K562 (cell line): ENCODE results near the gene ZC3H10. TPM values are rescaled to one million over a fixed set of nuclear protein-coding genes. Genes with fewer than 3 reads are reported as not detected.
A peak's percentile ranks its signal among the peaks of the same experiment; 100 is the strongest.

Experiments
- ARID1B ChIP-seq: fragments of 450-650 bp; IDR thresholded peaks from 2 replicates; pipeline ENCODE4 v1.6.1; 2016; ENCODE audit warnings: antibody characterized with exemption, mild to moderate bottlenecking, inconsistent platforms
- ARNT ChIP-seq, 2 experiments: fragments of 450-650 bp; IDR thresholded peaks; 2 replicates each; pipeline ENCODE4 v1.6.1; 2016; ENCODE audit warnings: mild to moderate bottlenecking in 1 of 2
- CBX5 ChIP-seq: IDR thresholded peaks from 2 replicates; pipeline ENCODE4 v1.6.1; 2014; ENCODE audit warnings: low read depth, borderline replicate concordance
- CEBPG ChIP-seq, 3 experiments: fragments of 200-800 bp in 1 of 3; sonication (Bioruptor generic) in 1 of 3; sonication (generic) in 1 of 3; formaldehyde crosslinking in 1 of 3; IDR thresholded peaks in 2 of 3; conservative IDR thresholded peaks in 1 of 3; 2 replicates each; pipeline versions ENCODE4 v1.6.1 to v1.8.0; 2016 to 2022; ENCODE audit warnings: missing compliant biosample characterization in 2 of 3, missing genetic modification characterization in 2 of 3, mild to moderate bottlenecking in 1 of 3, missing genetic modification reagents in 1 of 3
- CTCF ChIP-seq, 3 experiments: IDR thresholded peaks in 2 of 3; conservative IDR thresholded peaks in 1 of 3; 2 replicates each; pipeline ENCODE4 v1.5.1; 2011 to 2012; ENCODE audit warnings: low read length in 3 of 3, mild to moderate bottlenecking in 3 of 3, control low read depth in 2 of 3, improper control_type of control experiment in 1 of 3, inconsistent platforms in 1 of 3, low read depth in 1 of 3, mixed read lengths in 1 of 3, moderate library complexity in 1 of 3; ENCODE audit not compliant: insufficient read depth in 2 of 3
- HMG20B ChIP-seq: fragments of 250-450 bp; sonication (Bioruptor Pico); IDR thresholded peaks from 2 replicates; pipeline ENCODE4 v1.5.0; 2021; ENCODE audit warnings: mild to moderate bottlenecking
- HNRNPUL1 ChIP-seq: fragments of 200-400 bp; formaldehyde crosslinking; IDR thresholded peaks from 2 replicates; pipeline ENCODE4 v1.6.1; 2017; ENCODE audit warnings: low read length
- JUNB ChIP-seq: fragments of 450-650 bp; formaldehyde crosslinking; conservative IDR thresholded peaks from 2 replicates; pipeline ENCODE4 v1.4.0; 2020; ENCODE audit warnings: mild to moderate bottlenecking
- JUND ChIP-seq, 2 experiments: IDR thresholded peaks; 2 replicates in 1 of 2; 3 replicates in 1 of 2; pipeline ENCODE4 v1.6.1; 2011; ENCODE audit warnings: borderline replicate concordance in 2 of 2, low read depth in 2 of 2, low read length in 2 of 2, improper control_type of control experiment in 1 of 2, missing biosample characterization in 1 of 2, missing genetic modification characterization in 1 of 2, missing genetic modification reagents in 1 of 2
- MTA3 ChIP-seq: fragments of 450-650 bp; formaldehyde crosslinking; IDR thresholded peaks from 2 replicates; pipeline ENCODE4 v1.6.1; 2017; ENCODE audit warnings: mild to moderate bottlenecking, borderline replicate concordance
- MYNN ChIP-seq, 2 experiments: sonication (generic); formaldehyde crosslinking in 1 of 2; IDR thresholded peaks; 2 replicates each; pipeline versions ENCODE4 v1.5.0 to v1.6.1; 2016 to 2020; ENCODE audit warnings: antibody characterized with exemption in 1 of 2, missing genetic modification reagents in 1 of 2
- NR2C2 ChIP-seq, 2 experiments: fragments of 200-800 bp in 1 of 2; sonication (Bioruptor generic) in 1 of 2; sonication (generic) in 1 of 2; formaldehyde crosslinking in 1 of 2; IDR thresholded peaks; 2 replicates each; pipeline versions ENCODE4 v1.6.1 to v1.8.0; 2016 to 2022; ENCODE audit warnings: mild to moderate bottlenecking in 1 of 2, missing compliant biosample characterization in 1 of 2, missing genetic modification characterization in 1 of 2, missing genetic modification reagents in 1 of 2
- NRF1 ChIP-seq, 2 experiments: fragments of 450-650 bp; IDR thresholded peaks in 1 of 2; conservative IDR thresholded peaks in 1 of 2; 2 replicates each; pipeline ENCODE4 v1.6.1; 2014; ENCODE audit warnings: mild to moderate bottlenecking in 2 of 2
- PHB2 ChIP-seq: fragments of 450-650 bp; IDR thresholded peaks from 2 replicates; pipeline ENCODE4 v1.6.1; 2017; ENCODE audit warnings: low read depth
- PPARD ChIP-seq: fragments of 250-450 bp; sonication (Bioruptor Pico); IDR thresholded peaks from 2 replicates; pipeline ENCODE4 v1.8.0; 2022; ENCODE audit warnings: inconsistent platforms, mild to moderate bottlenecking, moderate library complexity
- RCOR1 ChIP-seq, 2 experiments: IDR thresholded peaks; 2 replicates each; pipeline ENCODE4 v1.6.1; 2012; ENCODE audit warnings: low read depth in 2 of 2, low read length in 2 of 2, borderline replicate concordance in 1 of 2, improper control_type of control experiment in 1 of 2
- RFX1 ChIP-seq: fragments of 450-650 bp; IDR thresholded peaks from 2 replicates; pipeline ENCODE4 v1.6.1; 2016; ENCODE audit warnings: mild to moderate bottlenecking, moderate library complexity
- SMAD3 ChIP-seq: fragments of 450-650 bp; formaldehyde crosslinking; conservative IDR thresholded peaks from 2 replicates; pipeline ENCODE4 v1.4.0; 2020; ENCODE audit warnings: mild to moderate bottlenecking
- THAP12 ChIP-seq: fragments of 250-450 bp; sonication (Bioruptor Pico); IDR thresholded peaks from 2 replicates; pipeline ENCODE4 v1.9.0; 2021; ENCODE audit warnings: mild to moderate bottlenecking, inconsistent platforms
- ZNF165 ChIP-seq: fragments of 250-450 bp; sonication (Bioruptor Pico); IDR thresholded peaks from 2 replicates; pipeline ENCODE4 v1.4.0; 2020; ENCODE audit warnings: borderline replicate concordance
- ZNF217 ChIP-seq: sonication (generic); formaldehyde crosslinking; IDR thresholded peaks from 2 replicates; pipeline ENCODE4 v1.8.0; 2022; ENCODE audit warnings: mild to moderate bottlenecking, missing genetic modification reagents
- ZNF785 ChIP-seq: fragments of 250-450 bp; sonication (Bioruptor Pico); IDR thresholded peaks from 2 replicates; pipeline ENCODE4 v1.4.0; 2020; ENCODE audit warnings: mild to moderate bottlenecking
- polyA plus RNA-seq, 8 experiments: library from polyadenylated mRNA; depleted of rRNA in 4 of 8; stranded (reverse) in 5 of 8; unstranded in 3 of 8; fragments of >200 nt; fragmentation: Nextera tagmentation in 2 of 8; fragmentation: Illumina TruSeq in 1 of 8; extraction: Ambion mirVana in 2 of 8; extraction: Trizol in 1 of 8; gene quantifications; 2 replicates each; pipeline versions ENCODE4 v1.2.1 to v1.2.3, GENCODE V29; 2011 to 2014; ENCODE audit warnings: inconsistent platforms in 1 of 8, missing spikeins in 1 of 8
- total RNA-seq, 7 experiments: library from RNA; depleted of rRNA in 6 of 7; stranded (reverse); fragments of >200 nt in 6 of 7; fragmentation: Illumina TruSeq in 2 of 7; extraction: Trizol in 2 of 7; gene quantifications; 2 replicates each; pipeline versions ENCODE4 v1.2.1 to v1.2.3, GENCODE V29; 2011 to 2021; ENCODE audit warnings: low replicate concordance in 1 of 7

Gene ZC3H10
- total and polyA plus RNA-seq, 9 of the 15 experiments (the other 6 are each of a cell fraction or from before 2014, with no cell fraction given): 0.31 to 4.1 (median 1.6) TPM

- TF ChIP-seq JUND (IDR thresholded peaks at IDR 0.05; ENCODE audit: borderline replicate concordance, low read depth, low read length) (peak; percentile 78), JUND (tag; IDR thresholded peaks at IDR 0.05; ENCODE audit: borderline replicate concordance, low read depth, low read length) (peak; percentile 58; the same call in 1 of the 3 replicates), HNRNPUL1 (peak; percentile 93), HMG20B (CRISPR knock-in tag) (no peak), ZNF785 (CRISPR knock-in tag) (no peak), RCOR1 (IDR thresholded peaks at IDR 0.05; ENCODE audit: borderline replicate concordance in 1 of 2, low read depth in 2 of 2, low read length in 2 of 2) (peak in 1 of 2 experiments; percentile 75; a peak in 3 of 4 replicates), CEBPG (CRISPR knock-in tag; IDR thresholded peaks at IDR 0.05) (peak; percentile 41; the same call in 1 of the 2 replicates), CEBPG (tag; conservative IDR thresholded peaks at IDR 0.05 in 1 of 2, IDR thresholded peaks at IDR 0.05 in 1 of 2) (no peak), ARNT (IDR thresholded peaks at IDR 0.05) (peak in 1 of 2 experiments; percentile 79; a peak in 3 of 4 replicates), MYNN (IDR thresholded peaks at IDR 0.05) (peak; percentile 78), MYNN (CRISPR knock-in tag; IDR thresholded peaks at IDR 0.05) (no peak), PHB2 (no peak; the same call in 1 of the 2 replicates), PPARD (CRISPR knock-in tag) (no peak), JUNB (CRISPR knock-in tag) (no peak), ZNF217 (CRISPR knock-in tag) (no peak), ARID1B (no peak; the same call in 1 of the 2 replicates), RFX1 (peak; percentile 99), CBX5 (no peak), SMAD3 (peak; percentile 67; the same call in 1 of the 2 replicates), CTCF (IDR thresholded peaks at IDR 0.05 in 2 of 3, conservative IDR thresholded peaks at IDR 0.05 in 1 of 3; ENCODE audit: insufficient read depth in 2 of 3, low read depth in 1 of 3, low read length in 3 of 3) (peak; percentile 70 to 79 (median 71)), NRF1 (conservative IDR thresholded peaks at IDR 0.05 in 1 of 2, IDR thresholded peaks at IDR 0.05 in 1 of 2) (peak; percentile 58 to 70), ZNF165 (CRISPR knock-in tag) (0 out of 2 replicates have a peak, but pooled peaks have one; percentile 58), MTA3 (peak; percentile 94), THAP12 (CRISPR knock-in tag) (peak; percentile 82), NR2C2 (CRISPR knock-in tag; IDR thresholded peaks at IDR 0.05) (peak; percentile 96), NR2C2 (tag; IDR thresholded peaks at IDR 0.05) (peak; percentile 99)
Observed at GRCh38 chr12:56117778-56118687, at the start of gene ZC3H10 (continued).
